HG03097 (cell line): ENCODE data around the gene PAN2.
"Not testable (repeated sequence)": the region's sequence is repeated elsewhere in the genome, so short reads cannot be mapped to it uniquely, and the experiment has no call there.

Experiments
- ATAC-seq: cut with Tn5 transposase; IDR thresholded peaks from one replicate; pipeline ENCODE4 v1.9.1; 2021; ENCODE audit not compliant: unreplicated experiment, low FRiP score

PAN2 gene

DNA sequence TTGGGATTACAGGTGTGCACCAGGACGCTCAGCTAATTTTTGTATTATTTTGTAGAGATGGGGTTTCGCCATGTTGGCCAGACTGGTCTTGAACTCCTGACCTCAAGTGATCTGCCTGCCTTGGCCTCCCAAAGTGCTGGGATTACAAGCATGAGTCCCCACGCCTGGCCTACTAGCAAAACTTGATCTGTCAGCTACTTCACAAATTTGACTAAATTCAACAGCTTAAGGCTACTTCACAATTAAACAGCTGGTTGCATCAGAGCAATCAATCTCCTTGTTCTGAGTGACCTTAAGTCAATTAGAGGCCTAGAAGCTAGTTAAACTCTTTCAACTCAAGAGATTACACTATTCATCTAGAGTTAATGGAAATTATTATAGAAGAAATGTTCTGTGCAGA is 54.9 kb downstream of the PAN2 start:
- ATAC-seq: no peak

DNA sequence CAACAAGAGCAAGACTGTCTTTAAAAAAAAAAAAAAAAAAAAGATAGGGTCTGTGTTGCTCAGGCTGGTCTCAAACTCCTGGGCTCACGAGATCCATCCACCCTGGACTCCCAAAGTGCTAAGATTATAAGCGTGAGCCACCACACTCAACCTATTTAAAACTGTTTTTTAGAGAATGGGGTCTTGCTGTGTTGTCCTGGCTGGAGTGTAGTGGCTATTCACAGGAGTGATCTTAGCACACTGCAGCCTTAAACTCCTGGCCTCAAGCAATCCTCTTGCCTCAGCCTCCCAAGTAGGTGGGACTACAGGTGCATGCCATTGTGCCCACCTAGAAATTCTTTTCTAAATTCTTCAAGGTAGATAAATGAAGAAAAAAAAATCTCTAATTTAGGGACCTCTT is 59.5 kb downstream of the PAN2 start:
- ATAC-seq: no peak

DNA sequence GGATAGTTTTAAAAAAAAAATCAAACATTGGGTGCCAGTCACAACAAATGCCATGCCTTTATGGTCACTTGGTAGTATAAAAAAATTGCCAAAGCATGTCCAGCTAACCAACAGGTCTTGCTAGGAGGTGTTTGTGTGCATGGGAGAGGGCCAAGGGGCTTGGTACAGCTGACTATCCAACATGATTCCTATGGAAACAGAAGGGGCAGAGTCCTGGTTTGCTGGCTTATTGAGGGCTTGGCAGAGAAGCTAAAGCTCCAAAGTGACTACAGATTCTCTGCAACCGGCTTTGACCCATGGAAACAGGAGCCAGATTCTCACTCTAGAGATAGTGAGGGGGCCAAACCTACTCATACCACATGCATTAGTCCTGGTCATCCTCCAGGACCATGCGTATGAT is 61.3 kb downstream of the PAN2 start:
- not testable (repeated sequence) for ATAC-seq

DNA sequence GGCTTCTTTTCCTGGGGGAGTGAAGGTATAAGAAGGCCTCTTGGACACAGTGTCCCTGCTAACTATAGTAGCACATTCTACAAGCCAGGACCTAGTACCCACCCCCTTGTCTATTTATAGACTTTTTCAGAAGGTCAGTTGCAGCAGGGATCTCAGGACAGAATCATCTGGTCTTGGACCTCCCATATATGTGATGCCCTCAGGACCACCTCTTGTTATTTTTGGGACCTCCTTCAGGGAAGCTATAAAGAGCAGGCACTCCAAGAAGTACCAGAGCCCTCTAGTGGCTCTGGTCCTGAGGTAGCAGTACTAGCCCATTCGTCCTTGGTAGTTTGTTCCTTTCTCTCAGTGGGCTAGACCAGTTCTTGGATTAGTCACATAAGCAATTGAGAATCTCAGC is 62.8 kb downstream of the PAN2 start:
- ATAC-seq: no peak

DNA sequence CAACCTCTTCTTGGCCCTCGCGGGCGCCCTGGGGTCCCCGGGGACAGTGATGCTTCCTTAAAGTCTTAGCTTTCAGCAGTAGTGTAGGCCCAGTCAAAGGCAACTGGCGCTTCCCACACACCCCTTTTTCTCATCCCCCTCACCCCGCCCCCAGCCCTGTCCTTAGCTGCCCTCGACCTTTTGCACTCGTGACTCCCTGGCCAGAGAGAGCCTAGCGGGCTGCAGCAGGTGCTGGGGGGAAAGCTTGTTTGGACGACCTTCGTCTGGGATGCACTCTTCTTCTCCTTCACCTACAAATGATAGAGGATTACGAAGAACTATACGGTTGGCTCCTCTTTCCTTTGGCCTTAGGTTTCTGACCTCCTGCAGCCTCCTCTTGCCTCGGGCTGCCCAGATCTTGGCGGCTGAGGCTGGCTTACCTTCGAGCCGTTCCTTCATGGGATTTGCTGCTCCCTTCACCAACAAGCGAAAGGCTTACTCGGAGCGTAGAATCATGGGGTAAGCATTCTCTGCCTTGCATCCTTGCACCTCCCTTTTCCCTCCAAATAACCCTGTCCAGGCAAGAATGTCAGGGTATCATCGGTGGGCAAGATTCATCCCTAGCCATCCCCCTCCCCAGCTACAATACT is 66.2 kb downstream of the PAN2 start:
- ATAC-seq: peak; percentile 9

DNA sequence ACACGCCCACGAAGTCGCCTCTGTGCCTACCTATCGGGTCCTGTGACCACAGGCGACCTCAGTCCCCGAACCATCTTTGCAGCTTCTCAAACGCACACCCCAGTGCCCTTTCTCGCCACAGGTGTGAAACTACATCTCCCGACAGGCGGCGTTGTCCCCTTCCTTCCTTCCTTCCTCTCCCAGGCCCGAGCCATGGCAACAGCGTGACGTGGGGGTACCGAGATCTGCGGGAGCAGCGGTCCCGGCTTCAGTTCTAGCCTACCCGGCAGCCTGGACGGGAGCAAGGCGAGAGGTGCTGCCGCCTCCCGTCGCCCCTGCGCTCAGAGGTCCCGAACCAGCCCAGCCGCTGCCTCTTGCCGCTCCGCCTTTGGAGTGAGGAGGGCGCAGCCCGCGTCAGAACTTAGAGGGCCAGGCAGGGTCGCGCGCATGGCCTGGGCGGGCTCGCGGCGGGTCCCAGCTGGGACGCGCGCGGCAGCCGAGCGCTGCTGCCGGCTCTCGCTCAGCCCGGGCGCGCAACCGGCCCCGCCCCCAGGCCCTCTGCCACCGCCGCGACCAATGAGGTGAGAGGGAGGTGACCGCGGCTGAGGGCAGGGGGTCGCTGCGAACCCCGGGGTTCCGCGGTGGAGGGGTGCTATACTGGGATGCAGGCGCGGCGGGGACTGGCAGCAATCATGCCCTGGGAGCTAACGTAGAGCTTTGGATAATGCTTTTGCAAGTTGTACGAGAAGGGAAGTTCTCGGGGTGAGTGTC is 66.9 kb downstream of the PAN2 start, which contains the start of gene COQ10A:
COQ10A (plus strand) TSS at position 250 of the 750 bp plus-strand sequence; CDS start at position 427, 177 bp downstream.
- peak; percentile 93 for ATAC-seq
